Activated B cell treated with CpG ODN at 0.5 μM for 24 hours (primary cell): Measurements from ENCODE around the gene ODAD3. TPM values are rescaled to one million over a fixed set of nuclear protein-coding genes. Genes with fewer than 3 reads are reported as not detected.
"Not testable (repeated sequence)": the region's sequence is repeated elsewhere in the genome, so short reads cannot be mapped to it uniquely, and the experiment has no call there.

Source experiments
- ATAC-seq: fragments of 200-7000 bp; cut with Tn5 transposase; one replicate; pipeline ENCODE4 v1.10.0; 2021; ENCODE audit warnings: low read depth, mild to moderate bottlenecking, moderate library complexity
- CTCF ChIA-PET: fragments of 350-600 bp; sonication (Branson Sonifier 250); formaldehyde crosslinking; loops from one replicate; lab custom pipeline; 2021; ENCODE audit warnings: antibody characterized with exemption; lab: Charles Lee
- POLR2A ChIA-PET: fragments of 350-600 bp; sonication (Branson Sonifier 250); formaldehyde crosslinking; loops from one replicate; lab custom pipeline; 2021; ENCODE audit warnings: antibody characterized with exemption; lab: Charles Lee
- DNase-seq: peaks from one replicate; pipeline ENCODE4 v3.0.0; 2022
- H3K27ac Mint-ChIP-seq: one replicate; pipeline ENCODE4 v1.8.0; 2020; ENCODE audit warnings: mixed read lengths
- H3K27me3 Mint-ChIP-seq: one replicate; pipeline ENCODE4 v1.8.0; 2021; ENCODE audit warnings: mixed read lengths
- H3K36me3 Mint-ChIP-seq: one replicate; pipeline ENCODE4 v1.8.0; 2021; ENCODE audit warnings: low read depth, mixed read lengths
- H3K4me1 Mint-ChIP-seq: one replicate; pipeline ENCODE4 v1.8.0; 2021; ENCODE audit warnings: mixed read lengths
- H3K4me3 Mint-ChIP-seq: one replicate; pipeline ENCODE4 v1.8.0; 2020; ENCODE audit warnings: mild to moderate bottlenecking, mixed read lengths
- H3K9me3 Mint-ChIP-seq: one replicate; pipeline ENCODE4 v1.8.0; 2020; ENCODE audit warnings: mixed read lengths
- CTCF ChIP-seq: fragments of 200-600 bp; IDR thresholded peaks from one replicate; pipeline ENCODE4 v1.8.0; 2022; ENCODE audit warnings: antibody characterized with exemption, mild to moderate bottlenecking
- intact Hi-C: fragments of 100-400 bp; cut with micrococcal nuclease; formaldehyde crosslinking; loops from one replicate; pipeline ENCODE4 v1.15.1; 2024
- total RNA-seq: library from RNA; stranded (reverse); gene quantifications from 2 replicates; pipeline ENCODE4 v1.2.3, GENCODE V29; 2022

The ODAD3 gene
- total RNA-seq, 1 donor from 2014 or later = 0.29 TPM

- intact Hi-C loops = no loop called here
- ChIA-PET POLR2A (interaction anchor here (0.6 kb wide), 1 partner anchor 597 kb away, joined by 3 read pairs; no protein-coding TSS in a partner anchor), CTCF (no interaction called here)
- Mint-ChIP-seq H3K9me3 (no peaks in the 10 kb centered on the region), H3K36me3 (no peaks in the 10 kb centered on the region), H3K4me1 (peaks cover 10% of the 10 kb centered on the region), H3K27me3 (peaks cover 14% of the 10 kb centered on the region), H3K4me3 (no peak overlapping the region), H3K27ac (no peak overlapping the region)
- no peak for DNase-seq
- no peak for ATAC-seq
- TF ChIP-seq CTCF = no peak
Measured at GRCh38 chr19:11475861-11476260, 40.9 kb upstream of the ODAD3 start.

GRCh38 chr19:11475343-11475742, 40.4 kb upstream of the ODAD3 start:
- H3K36me3 Mint-ChIP-seq, intact Hi-C loops, DNase-seq, H3K27ac Mint-ChIP-seq, ATAC-seq, H3K9me3 Mint-ChIP-seq, H3K4me3 Mint-ChIP-seq, CTCF ChIA-PET: not testable (repeated sequence)
- H3K27me3 Mint-ChIP-seq = peaks cover 14% of the 10 kb centered on the region
- POLR2A ChIA-PET = interaction anchor here (0.6 kb wide), 1 partner anchor 597 kb away, joined by 3 read pairs; no protein-coding TSS in a partner anchor
- peaks cover 10% of the 10 kb centered on the region for H3K4me1 Mint-ChIP-seq

- Mint-ChIP-seq H3K4me1 (peaks cover 5% of the 10 kb centered on the region), H3K36me3 (no peaks in the 10 kb centered on the region), H3K4me3 (no peak overlapping the region), H3K27me3 (peaks cover 9% of the 10 kb centered on the region), H3K27ac (no peak overlapping the region), H3K9me3 (no peaks in the 10 kb centered on the region)
- DNase-seq = no peak
- TF ChIP-seq CTCF = no peak
- ChIA-PET POLR2A (no interaction called here), CTCF (no interaction called here)
- intact Hi-C loops = no loop called here
- no peak for ATAC-seq
Measured at GRCh38 chr19:11473725-11474124, 38.8 kb upstream of the ODAD3 start.

- H3K4me3 Mint-ChIP-seq, POLR2A ChIA-PET, intact Hi-C loops, H3K36me3 Mint-ChIP-seq, ATAC-seq, DNase-seq, H3K27ac Mint-ChIP-seq, H3K4me1 Mint-ChIP-seq, H3K9me3 Mint-ChIP-seq, H3K27me3 Mint-ChIP-seq: not testable (repeated sequence)
- CTCF ChIA-PET = interaction anchor here (0.7 kb wide), 1 partner anchor 122 kb away, joined by 3 read pairs; the partner anchor contains the start of gene CCDC159
Measured at GRCh38 chr19:11468266-11468845, 33.4 kb upstream of the ODAD3 start.

- ATAC-seq (no peak), DNase-seq (no peak)
- no peaks in the 10 kb centered on the region for H3K9me3 Mint-ChIP-seq
- peaks cover 7% of the 10 kb centered on the region for H3K27me3 Mint-ChIP-seq
- ChIA-PET CTCF (no interaction called here), POLR2A (interaction anchor here (0.6 kb wide), 1 partner anchor 53 kb away, joined by 8 read pairs; no protein-coding TSS in a partner anchor)
- no peaks in the 10 kb centered on the region for H3K36me3 Mint-ChIP-seq
- no peaks in the 10 kb centered on the region for H3K4me1 Mint-ChIP-seq
- intact Hi-C loops = no loop called here
- TF ChIP-seq CTCF = no peak
- H3K4me3 Mint-ChIP-seq = no peak overlapping the region
- no peak overlapping the region for H3K27ac Mint-ChIP-seq
Measured at GRCh38 chr19:11465600-11465999, 30.7 kb upstream of the ODAD3 start.

GRCh38 chr19:11464333-11465265, 29.7 kb upstream of the ODAD3 start:
- no peak for ATAC-seq
- no peak overlapping the region for H3K4me3 Mint-ChIP-seq
- H3K36me3 Mint-ChIP-seq = no peaks in the 10 kb centered on the region
- no peak overlapping the region for H3K27ac Mint-ChIP-seq
- no peaks in the 10 kb centered on the region for H3K4me1 Mint-ChIP-seq
- no peak for TF ChIP-seq CTCF
- CTCF ChIA-PET = no interaction called here
- DNase-seq = no peak
- POLR2A ChIA-PET = no interaction called here
- H3K27me3 Mint-ChIP-seq = peaks cover 10% of the 10 kb centered on the region
- intact Hi-C loops = no loop called here
- no peaks in the 10 kb centered on the region for H3K9me3 Mint-ChIP-seq
